ENCODE data around the gene ASPA. TPM values are rescaled to one million over a fixed set of nuclear protein-coding genes. Genes with fewer than 3 reads are reported as not detected.
"Not testable (repeated sequence)": the region's sequence is repeated elsewhere in the genome, so short reads cannot be mapped to it uniquely, and the experiment has no call there.

Gene ASPA
- total RNA-seq, 1 donor from 2014 or later: not detected

DNA sequence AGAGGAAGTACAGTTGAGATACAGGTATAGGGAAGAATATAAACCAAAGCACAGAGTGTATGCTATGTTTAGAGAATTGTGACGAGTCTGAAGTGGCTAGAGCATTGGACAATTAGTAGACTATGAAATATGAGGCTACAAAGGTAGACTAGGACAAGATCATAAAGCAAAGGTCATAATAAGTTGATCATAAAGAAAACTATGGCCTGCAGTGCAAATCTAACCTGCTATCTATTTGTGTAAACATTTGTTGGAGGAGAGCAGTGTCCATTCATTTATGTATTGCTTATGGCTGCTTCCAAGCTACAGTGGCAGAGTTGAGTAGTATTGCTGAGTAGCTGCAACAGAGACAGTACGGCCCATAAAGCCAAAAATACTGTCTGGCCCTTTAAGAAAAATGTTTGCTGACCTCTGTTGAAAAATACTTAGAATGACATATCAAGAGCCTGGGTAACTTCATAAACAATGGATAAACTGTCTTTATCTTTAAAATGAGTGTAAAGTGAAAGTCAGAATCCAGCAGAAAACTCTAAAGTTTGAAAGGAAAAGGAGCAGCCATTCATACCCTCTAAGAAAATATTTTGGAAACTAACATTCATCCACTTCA lies 27.6 kb upstream of the ASPA start:
- Mint-ChIP-seq H3K9me3 (peaks cover 5% of the 10 kb centered on the region), H3K4me3 (no peak overlapping the region), H3K36me3 (no peaks in the 10 kb centered on the region), H3K4me1 (no peaks in the 10 kb centered on the region), H3K27ac (no peak overlapping the region), H3K27me3 (ENCODE audit: low read depth) (no peaks in the 10 kb centered on the region)
- TF ChIP-seq, protein P1, sequence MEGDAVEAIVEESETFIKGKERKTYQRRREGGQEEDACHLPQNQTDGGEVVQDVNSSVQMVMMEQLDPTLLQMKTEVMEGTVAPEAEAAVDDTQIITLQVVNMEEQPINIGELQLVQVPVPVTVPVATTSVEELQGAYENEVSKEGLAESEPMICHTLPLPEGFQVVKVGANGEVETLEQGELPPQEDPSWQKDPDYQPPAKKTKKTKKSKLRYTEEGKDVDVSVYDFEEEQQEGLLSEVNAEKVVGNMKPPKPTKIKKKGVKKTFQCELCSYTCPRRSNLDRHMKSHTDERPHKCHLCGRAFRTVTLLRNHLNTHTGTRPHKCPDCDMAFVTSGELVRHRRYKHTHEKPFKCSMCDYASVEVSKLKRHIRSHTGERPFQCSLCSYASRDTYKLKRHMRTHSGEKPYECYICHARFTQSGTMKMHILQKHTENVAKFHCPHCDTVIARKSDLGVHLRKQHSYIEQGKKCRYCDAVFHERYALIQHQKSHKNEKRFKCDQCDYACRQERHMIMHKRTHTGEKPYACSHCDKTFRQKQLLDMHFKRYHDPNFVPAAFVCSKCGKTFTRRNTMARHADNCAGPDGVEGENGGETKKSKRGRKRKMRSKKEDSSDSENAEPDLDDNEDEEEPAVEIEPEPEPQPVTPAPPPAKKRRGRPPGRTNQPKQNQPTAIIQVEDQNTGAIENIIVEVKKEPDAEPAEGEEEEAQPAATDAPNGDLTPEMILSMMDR (IDR thresholded peaks at IDR 0.05; ENCODE audit: unreplicated experiment): no peak
- no peak for DNase-seq (ENCODE audit: low spot score in 2 of 2, unreplicated experiment in 2 of 2)

DNA sequence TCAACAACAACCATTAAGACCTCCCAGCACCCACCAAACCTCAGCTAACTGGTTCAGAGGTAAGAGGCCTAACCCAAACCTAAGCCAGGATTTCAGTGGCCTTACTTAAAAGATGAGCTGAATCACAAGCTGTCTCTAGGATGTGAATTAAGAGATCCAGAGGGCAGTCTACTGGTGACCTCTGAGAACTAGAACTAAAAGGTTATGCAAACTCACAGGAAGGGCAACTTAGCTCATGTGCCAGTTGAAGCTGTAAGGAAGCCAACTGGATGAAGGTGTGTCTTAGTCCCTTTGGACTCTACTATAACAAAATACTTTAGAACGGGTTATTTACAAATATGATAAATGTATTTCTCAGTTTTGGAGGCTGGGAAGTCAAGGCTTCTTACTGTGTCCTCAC lies 9.4 kb upstream of the ASPA start:
- not testable (repeated sequence) for H3K4me1 Mint-ChIP-seq; DNase-seq (ENCODE audit: low spot score in 2 of 2, unreplicated experiment in 2 of 2); H3K27ac Mint-ChIP-seq; H3K27me3 Mint-ChIP-seq (ENCODE audit: low read depth); H3K36me3 Mint-ChIP-seq; H3K4me3 Mint-ChIP-seq; H3K9me3 Mint-ChIP-seq

DNA sequence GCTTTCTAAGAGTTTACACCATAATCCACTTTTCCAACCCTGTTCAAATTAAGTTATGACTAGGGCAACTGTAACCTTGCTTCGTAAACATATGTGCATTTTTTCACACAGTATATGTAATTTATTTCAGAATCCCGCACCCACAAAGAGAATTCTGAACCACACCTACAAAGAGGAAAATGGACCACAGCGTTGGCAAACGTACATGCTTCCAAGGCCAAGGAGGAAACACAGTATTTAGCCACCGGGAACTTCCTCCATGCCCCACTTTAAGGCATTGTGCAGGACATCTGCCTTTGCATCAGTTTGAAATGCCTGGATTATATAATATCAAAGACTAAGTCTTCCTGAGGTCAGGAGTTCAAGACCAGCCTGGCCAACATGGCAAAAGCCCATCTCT lies 6.3 kb upstream of the ASPA start:
- H3K27ac Mint-ChIP-seq: no peak overlapping the region

DNA sequence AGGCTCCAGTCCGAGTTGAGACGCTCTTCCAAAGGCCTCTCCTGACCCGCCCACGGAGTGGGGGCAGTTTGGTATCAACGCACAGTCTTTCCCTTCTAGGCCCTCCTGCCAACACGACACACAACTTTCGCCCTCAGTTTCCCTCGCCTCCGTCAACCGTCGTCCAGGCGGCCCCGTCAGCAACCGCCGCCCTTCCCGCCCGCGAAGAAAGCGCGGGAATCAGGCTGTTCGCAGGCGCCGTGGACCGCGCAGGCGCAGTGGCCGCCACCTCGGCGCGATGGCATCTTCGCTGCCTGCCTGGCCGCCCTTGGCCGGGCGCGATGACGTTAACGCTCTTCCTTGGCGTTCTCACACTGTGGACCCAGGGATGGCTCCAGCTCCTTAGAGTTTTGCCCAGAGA lies 4.2 kb upstream of the ASPA start, which contains the start of gene SPATA22:
TSS of gene SPATA22 (minus strand) at position 221 of the 400 bp plus-strand sequence. CDS start 2,494 bp downstream, outside the sequence.
- TF ChIP-seq, protein P1 (IDR thresholded peaks at IDR 0.05; ENCODE audit: unreplicated experiment): no peak
- Mint-ChIP-seq H3K4me3 (no peak within 1 kb of the TSS), H3K36me3 (no peaks in the 10 kb centered on the region), H3K27me3 (ENCODE audit: low read depth) (no peaks in the 10 kb centered on the region), H3K4me1 (peaks cover 8% of the 10 kb centered on the region), H3K27ac (no peak within 1 kb of the TSS), H3K9me3 (no peaks in the 10 kb centered on the region)
- DNase-seq (ENCODE audit: low spot score in 2 of 2, unreplicated experiment in 2 of 2): no peak

More for the DNA sequence above, 6.3 kb upstream of the ASPA start:
- TF ChIP-seq, protein P1 (IDR thresholded peaks at IDR 0.05; ENCODE audit: unreplicated experiment): no peak
- DNase-seq (ENCODE audit: low spot score in 2 of 2, unreplicated experiment in 2 of 2): no peak
- peaks cover 1% of the 10 kb centered on the region for H3K4me1 Mint-ChIP-seq
- no peaks in the 10 kb centered on the region for H3K27me3 Mint-ChIP-seq (ENCODE audit: low read depth)
- H3K4me3 Mint-ChIP-seq: no peak overlapping the region
- no peaks in the 10 kb centered on the region for H3K9me3 Mint-ChIP-seq
- H3K36me3 Mint-ChIP-seq: no peaks in the 10 kb centered on the region

DNA sequence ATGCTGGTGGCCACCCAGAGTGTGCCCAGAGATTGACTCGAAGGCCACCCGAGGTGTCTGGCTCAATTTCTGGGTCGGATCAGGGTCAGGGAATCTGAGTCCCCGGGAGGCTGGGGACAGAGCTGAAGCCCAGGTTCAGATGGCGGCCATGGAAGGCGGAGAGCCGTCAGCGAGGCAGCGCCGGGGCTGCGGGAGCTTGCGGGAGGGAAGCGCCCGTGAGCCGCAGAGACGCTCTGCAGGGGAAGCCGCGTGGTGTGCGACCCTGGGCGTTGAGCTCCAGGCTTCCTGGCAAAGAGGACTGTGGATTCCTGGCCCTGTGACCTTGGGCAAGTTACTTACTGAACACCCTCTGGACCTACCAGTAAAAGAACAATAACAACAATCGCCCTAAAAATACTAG lies 3.7 kb upstream of the ASPA start:
- no peaks in the 10 kb centered on the region for H3K36me3 Mint-ChIP-seq

DNA sequence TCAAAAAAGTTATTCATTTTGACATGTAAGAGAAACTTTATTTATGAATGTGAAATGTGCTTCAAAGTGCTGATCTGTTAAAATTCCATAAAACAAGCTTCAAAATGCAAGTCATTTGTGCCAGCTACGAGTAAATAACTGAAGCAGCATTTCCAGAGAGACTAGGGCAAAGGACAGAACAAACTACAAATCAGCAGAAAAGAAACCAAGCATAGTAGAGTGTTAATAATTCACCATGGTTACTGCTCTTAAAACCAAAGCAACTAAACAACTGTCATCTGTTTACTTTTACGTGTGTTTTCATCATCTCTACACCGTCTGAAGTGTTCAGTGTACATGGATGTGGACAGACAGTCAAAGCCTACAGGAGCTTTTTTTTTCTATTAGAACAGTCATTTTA lies 1.6 kb upstream of the ASPA start:
- TF ChIP-seq, protein P1 (IDR thresholded peaks at IDR 0.05; ENCODE audit: unreplicated experiment): no peak

More for the DNA sequence above, 3.7 kb upstream of the ASPA start:
- Mint-ChIP-seq H3K27me3 (ENCODE audit: low read depth) (no peaks in the 10 kb centered on the region), H3K27ac (no peak overlapping the region), H3K4me1 (peaks cover 8% of the 10 kb centered on the region), H3K9me3 (no peaks in the 10 kb centered on the region), H3K4me3 (no peak overlapping the region)
- TF ChIP-seq, protein P1 (IDR thresholded peaks at IDR 0.05; ENCODE audit: unreplicated experiment): no peak
- no peak for DNase-seq (ENCODE audit: low spot score in 2 of 2, unreplicated experiment in 2 of 2)

More for the DNA sequence above, 1.6 kb upstream of the ASPA start:
- Mint-ChIP-seq H3K9me3 (no peaks in the 10 kb centered on the region), H3K4me3 (no peak overlapping the region), H3K27ac (no peak overlapping the region), H3K4me1 (peaks cover 8% of the 10 kb centered on the region), H3K27me3 (ENCODE audit: low read depth) (peaks cover 6% of the 10 kb centered on the region), H3K36me3 (no peaks in the 10 kb centered on the region)
- no peak for DNase-seq (ENCODE audit: low spot score in 2 of 2, unreplicated experiment in 2 of 2)

All from mesothelial cell of epicardium (in vitro differentiated cells).